Ovary (tissue), 3 donors: Measurements from ENCODE around the gene SV2B.

Source experiments
- CTCF ChIP-seq, 3 donors: fragments of 450-650 bp in 2 of 3; fragments of 200-600 bp in 1 of 3; IDR thresholded peaks; one replicate each; pipeline versions ENCODE4 v1.5.1 to v1.8.0; 2016 to 2022; ENCODE audit warnings: antibody characterized with exemption in 3 of 3, mild to moderate bottlenecking in 1 of 3
- POLR2A ChIP-seq: fragments of 450-650 bp; IDR thresholded peaks from one replicate; pipeline ENCODE4 v1.6.1; 2017; ENCODE audit warnings: antibody characterized with exemption, mild to moderate bottlenecking, moderate library complexity
- donor health status: DM: no; HTN: no; CAD: no.

- no peak for TF ChIP-seq CTCF (IDR thresholded peaks at IDR 0.05)
- TF ChIP-seq POLR2A: no peak
These were observed 452 bp upstream of the SV2B start for GRCh38 chr15:91099616-91099994.
